Uterus (tissue), 2 donors: Measurements from ENCODE around the gene COL5A2.

ENCODE experiments used
- CTCF ChIP-seq, 4 experiments: fragments of 200-600 bp in 2 of 4; fragments of 450-650 bp in 2 of 4; sonication (generic) in 2 of 4; IDR thresholded peaks; one replicate each; pipeline ENCODE4 v1.5.1; 2016 to 2019; ENCODE audit warnings: antibody characterized with exemption in 4 of 4, mild to moderate bottlenecking in 2 of 4, moderate library complexity in 1 of 4
- POLR2A ChIP-seq, 2 donors: fragments of 450-650 bp; IDR thresholded peaks; one replicate each; pipeline ENCODE4 v1.6.1; 2016; ENCODE audit warnings: antibody characterized with exemption in 2 of 2, mild to moderate bottlenecking in 1 of 2, moderate library complexity in 1 of 2

DNA sequence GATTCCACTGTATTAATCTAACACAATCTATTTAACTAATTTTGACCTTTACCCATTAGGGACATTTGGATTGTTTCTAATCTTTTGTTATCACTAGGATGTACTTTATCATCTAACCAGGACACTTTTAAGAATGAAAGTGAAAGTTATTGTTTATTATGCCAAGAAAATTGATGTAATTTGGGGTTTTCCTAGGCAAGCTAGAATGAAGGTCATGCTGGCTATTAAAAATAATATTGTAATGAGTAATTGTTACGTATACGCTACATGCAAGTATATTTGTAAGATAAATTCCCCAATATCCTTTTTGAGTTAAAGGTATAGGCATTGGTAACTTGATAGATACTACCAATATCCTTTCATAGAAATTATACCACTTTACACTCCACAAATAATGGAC lies 74.6 kb downstream of the COL5A2 start:
- TF ChIP-seq CTCF (IDR thresholded peaks at IDR 0.05): no peak
- no peak for TF ChIP-seq POLR2A (IDR thresholded peaks at IDR 0.05)
